Heart right ventricle (tissue), 16 donors: ENCODE measurements around the gene C10orf95. TPM values are rescaled to one million over a fixed set of nuclear protein-coding genes. Genes with fewer than 3 reads are reported as not detected.

Experiments used
- ATAC-seq, 8 donors: fragments of 200-7000 bp; cut with Tn5 transposase; one replicate each; pipeline ENCODE4 v1.9.1; 2020; ENCODE audit warnings: mild to moderate bottlenecking in 8 of 8, moderate library complexity in 8 of 8, moderate number of reproducible peaks in 1 of 8
- DNase-seq, 2 donors: peaks; one replicate each; pipeline ENCODE4 v3.0.0-alpha.2; 2020
- H3K27ac ChIP-seq, 10 donors: fragments of 200-600 bp; sonication (generic) in 2 of 10; one replicate each; pipeline versions ENCODE4 v1.5.0 to v1.8.0; 2020 to 2022; ENCODE audit warnings: mild to moderate bottlenecking in 3 of 10
- H3K27me3 ChIP-seq, 7 donors: fragments of 200-600 bp; one replicate each; pipeline ENCODE4 v1.8.0; 2021 to 2022; ENCODE audit warnings: mild to moderate bottlenecking in 2 of 7
- H3K36me3 ChIP-seq, 9 donors: fragments of 200-600 bp; sonication (generic) in 1 of 9; one replicate each; pipeline versions ENCODE4 v1.5.0 to v1.8.0; 2020 to 2022; ENCODE audit warnings: mild to moderate bottlenecking in 2 of 9
- H3K4me1 ChIP-seq, 9 donors: fragments of 200-600 bp; sonication (generic) in 1 of 9; one replicate each; pipeline versions ENCODE4 v1.5.0 to v1.8.0; 2020 to 2022; ENCODE audit warnings: mild to moderate bottlenecking in 4 of 9
- H3K4me3 ChIP-seq, 10 donors: fragments of 200-600 bp; sonication (generic) in 2 of 10; one replicate each; pipeline versions ENCODE4 v1.5.0 to v1.8.0; 2020 to 2022; ENCODE audit warnings: mild to moderate bottlenecking in 7 of 10, moderate library complexity in 2 of 10
- H3K9me3 ChIP-seq, 11 donors: fragments of 200-600 bp in 10 of 11; sonication (generic) in 2 of 11; one replicate each; pipeline versions ENCODE4 v1.5.0 to v1.8.0; 2013 to 2022; ENCODE audit warnings: mild to moderate bottlenecking in 2 of 11, control low read depth in 1 of 11, moderate library complexity in 1 of 11
- CTCF ChIP-seq, 9 donors: fragments of 200-600 bp; sonication (generic) in 2 of 9; IDR thresholded peaks; one replicate each; pipeline versions ENCODE4 v1.5.0 to v1.8.0; 2021 to 2022; ENCODE audit warnings: antibody characterized with exemption in 9 of 9, mild to moderate bottlenecking in 5 of 9, moderate library complexity in 1 of 9
- WGBS, 2 donors: extraction: QIAGEN DNeasy Blood & Tissue Kit; methylation state at CpG; one replicate each; pipeline ENCODE4 v1.1.7; 2013; ENCODE audit warnings: inconsistent platforms in 1 of 2; 5-methylcytosine and 5-hydroxymethylcytosine counted together
- intact Hi-C, 10 donors: fragments of 100-400 bp; cut with DNase I; formaldehyde crosslinking; loops; one replicate each; pipeline versions ENCODE4 v1.11.1 to v1.14.2; 2022
- polyA plus RNA-seq, 2 donors: library from polyadenylated mRNA; stranded (reverse); fragments of 200-250 nt; gene quantifications; one replicate each; pipeline ENCODE4 v1.2.3, GENCODE V29; 2013
- total RNA-seq, 10 donors: library from RNA; stranded (reverse); fragmentation: NEBNext Ultra II Directional in 3 of 10; extraction: Animal tissue kit (Norgen Biotek cat#: 25700) in 3 of 10; gene quantifications; one replicate each; pipeline versions ENCODE4 v1.2.1 to v1.2.4, GENCODE V29; 2021 to 2023
- donor health status: Arrhythmogenic right ventricular cardiomyopathy.
- donor health status: ischemic (EF 13 %, LVEDD 7.1; RV severe dilation, severe dysfunction).
- donor health status: healthy with polysubstance abuse.
- donor health status: DM: no; HTN: yes; CAD: no.
- donor health status: DM: no; HTN: no; CAD: no.
- donor health status: ischemic (EF 25% LVEDD 6.9; RV normal size, moderate dysfunction).
- donor health status: ischemic (EF 25% LVEDD 5.7; RV mildly dilated, moderate dysfunction).
- donor health status: healthy.
- donor health status: DM: yes; HTN: yes; CAD: no.
- donor health status: Ischemic cardiomyopathy.
- donor health status: ischemic (EF 35%, LVEDD 5.7; RV mildly dilated, moderate dysfunction).
- donor health status: nonischemic (EF 11% LVEDD 7.7; RV severe dilation, severe dysfunction).
- donor health status: DM: yes; HTN: yes; CAD: no.
- donor health status: PGD.
- donor health status: ischemic (EF 29% LVEDD 5.4; RV normal size, mild dysfunction).
- donor health status: nonischemic (EF 23%, LVEDD 6.1; RV moderate dilation, normal function).

The C10orf95 gene
- total and polyA plus RNA-seq, 12 donors, result not detected

GRCh38 chr10:102465466-102465865, 14.1 kb upstream of the C10orf95 start:
- no peaks in the 10 kb centered on the region for H3K9me3 ChIP-seq
- peaks cover 0 to 59% (median 12%) of the 10 kb centered on the region in 9 donors for H3K4me1 ChIP-seq
- WGBS, 2 donors, result 65 to 77% methylated on average over 3 of the region's 3 CpGs
- DNase-seq (no peak), ATAC-seq (no peak)
- intact Hi-C loops, result no loop called here
- H3K27me3 ChIP-seq, result no peaks in the 10 kb centered on the region
- no peaks in the 10 kb centered on the region for H3K36me3 ChIP-seq
- TF ChIP-seq CTCF (IDR thresholded peaks at IDR 0.05), result no peak
- no peak overlapping the region for H3K27ac ChIP-seq
- H3K4me3 ChIP-seq, result no peak overlapping the region

- ATAC-seq (no peak), DNase-seq (no peak)
- Histone ChIP-seq H3K36me3 (no peaks in the 10 kb centered on the region), H3K27ac (no peak overlapping the region), H3K9me3 (no peaks in the 10 kb centered on the region), H3K4me1 (peaks cover 0 to 49% (median 12%) of the 10 kb centered on the region in 9 donors), H3K4me3 (no peak overlapping the region), H3K27me3 (no peaks in the 10 kb centered on the region)
- TF ChIP-seq CTCF (IDR thresholded peaks at IDR 0.05), result no peak
- intact Hi-C loops, result loop anchor here in 1 of 10 donors (5.0 kb wide), 1 partner anchor 42 kb away; the partner anchor contains the start of gene FBXL15
- 85 to 87% methylated on average over 10 of the region's 10 CpGs for WGBS, 2 donors
Observed at GRCh38 chr10:102463983-102464382, 12.6 kb upstream of the C10orf95 start.

- intact Hi-C loops, result loop anchor here in 1 of 10 donors (5.0 kb wide), 1 partner anchor 40 kb away; the partner anchor contains the start of gene FBXL15
- no peak for ATAC-seq
Observed at GRCh38 chr10:102462512-102463054, 11.2 kb upstream of the C10orf95 start.

More at GRCh38 chr10:102462512-102463054, 11.2 kb upstream of the C10orf95 start:
- H3K4me1 ChIP-seq, result peaks cover 0 to 35% (median 12%) of the 10 kb centered on the region in 9 donors
- DNase-seq, result no peak
- H3K36me3 ChIP-seq, result no peaks in the 10 kb centered on the region
- no peak for TF ChIP-seq CTCF (IDR thresholded peaks at IDR 0.05)
- no peaks in the 10 kb centered on the region for H3K27me3 ChIP-seq
- H3K9me3 ChIP-seq, result no peaks in the 10 kb centered on the region
- 75 to 76% methylated on average over 6 of the region's 6 CpGs for WGBS, 2 donors
- H3K27ac ChIP-seq, result no peak overlapping the region
- peak overlapping the region in 2 of 10 donors; percentile 20 to 27 for H3K4me3 ChIP-seq
